HG03045 (cell line): ENCODE measurements around the gene ZNF451.

Experiments used
- ATAC-seq: cut with Tn5 transposase; IDR thresholded peaks from one replicate; pipeline ENCODE4 v1.9.1; 2021; ENCODE audit warnings: mild to moderate bottlenecking, moderate library complexity; ENCODE audit not compliant: unreplicated experiment

ZNF451 gene

DNA sequence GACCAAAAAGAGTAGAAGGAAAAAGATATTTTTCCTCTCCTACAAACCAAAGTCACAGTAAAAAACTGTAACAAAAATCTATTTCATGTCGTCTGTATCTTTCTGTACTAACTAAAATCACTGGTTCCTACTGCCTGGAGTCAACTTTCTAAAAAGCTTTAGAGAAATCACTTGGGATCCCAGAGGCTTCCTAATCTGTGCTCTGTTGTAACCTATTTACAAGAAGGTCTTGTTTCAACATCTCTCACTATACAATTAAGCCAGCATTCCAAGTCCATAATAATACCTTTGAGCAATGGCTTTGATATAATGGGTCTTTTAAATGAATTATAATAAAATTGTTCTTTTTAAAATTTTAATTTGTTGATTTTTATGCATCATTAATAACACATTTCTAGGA, 111.7 kb downstream of the ZNF451 start:
- ATAC-seq, result no peak

DNA sequence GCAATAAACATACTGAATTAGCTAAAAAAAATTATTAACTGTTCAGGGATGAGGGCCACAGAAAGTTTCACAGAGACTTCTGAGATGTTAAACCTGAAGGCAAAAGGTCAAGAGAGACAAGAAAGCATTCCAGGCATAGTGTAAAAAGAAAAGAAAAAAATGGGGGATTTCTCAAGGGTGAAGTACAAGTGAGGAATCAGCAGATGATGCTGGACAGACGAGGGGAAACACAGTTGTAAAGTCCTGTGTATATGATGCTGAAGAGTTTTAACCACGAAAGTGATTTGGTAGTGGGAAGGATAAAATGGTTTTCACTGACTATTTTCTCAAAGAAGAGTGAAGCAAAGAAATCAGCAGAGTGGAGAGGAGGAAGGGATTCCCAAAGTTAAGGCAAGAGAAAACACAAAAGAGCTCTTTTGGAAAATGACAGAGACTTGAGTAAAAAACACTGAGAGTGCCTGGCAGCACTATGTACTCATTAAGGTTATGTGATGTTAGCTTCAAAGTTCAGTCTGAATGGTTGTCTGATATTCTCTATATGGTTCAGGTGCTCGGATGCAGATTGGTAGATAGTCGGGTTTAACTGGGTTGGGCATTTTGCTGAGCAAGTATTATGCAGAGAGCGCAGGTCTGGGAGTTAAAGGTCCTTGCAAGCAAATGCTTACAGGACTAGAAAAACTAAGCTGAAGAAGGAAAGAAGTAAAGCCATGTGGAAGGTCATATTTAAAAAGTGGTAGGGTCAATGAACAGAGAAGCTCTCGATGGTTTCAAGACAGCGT, 115.8 kb downstream of the ZNF451 start:
- ATAC-seq, result no peak

DNA sequence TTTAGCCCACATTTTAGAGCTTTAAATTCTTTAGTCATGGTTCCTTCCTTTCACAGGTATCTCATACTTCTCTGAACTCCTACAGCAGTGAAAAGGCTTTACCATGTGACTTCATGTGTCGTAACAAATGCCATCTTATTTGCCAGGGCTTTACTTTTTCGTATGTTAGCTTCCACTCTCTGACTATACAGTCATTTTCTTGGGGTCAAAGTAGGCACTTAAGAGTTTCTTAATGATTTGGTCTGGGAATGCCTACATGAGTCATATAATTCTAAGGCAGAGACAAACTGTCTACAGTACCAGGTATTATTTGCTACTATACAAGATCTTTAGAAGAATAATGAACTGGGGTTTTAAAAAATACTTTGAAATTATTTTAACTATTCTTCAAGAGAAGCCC, 117.2 kb downstream of the ZNF451 start:
- ATAC-seq, result no peak

DNA sequence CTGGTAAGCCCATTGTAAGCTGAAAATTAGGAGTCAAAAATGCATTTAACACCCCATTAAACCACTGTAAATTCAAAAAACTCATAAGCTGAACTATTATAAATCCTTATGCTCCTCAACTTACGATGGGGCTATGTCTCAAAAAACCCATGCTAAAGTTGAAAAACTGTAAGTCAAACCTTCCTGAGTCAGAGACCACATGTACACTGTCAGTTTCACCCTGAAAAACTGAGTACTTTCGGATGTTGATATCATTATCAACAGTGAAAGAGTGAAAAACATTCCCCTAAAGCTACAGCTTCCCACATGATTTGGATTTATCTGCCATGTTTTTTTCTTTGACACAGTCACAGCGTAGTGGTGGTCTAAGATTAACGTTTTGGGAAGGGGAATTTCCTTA, 117.9 kb downstream of the ZNF451 start:
- no peak for ATAC-seq

DNA sequence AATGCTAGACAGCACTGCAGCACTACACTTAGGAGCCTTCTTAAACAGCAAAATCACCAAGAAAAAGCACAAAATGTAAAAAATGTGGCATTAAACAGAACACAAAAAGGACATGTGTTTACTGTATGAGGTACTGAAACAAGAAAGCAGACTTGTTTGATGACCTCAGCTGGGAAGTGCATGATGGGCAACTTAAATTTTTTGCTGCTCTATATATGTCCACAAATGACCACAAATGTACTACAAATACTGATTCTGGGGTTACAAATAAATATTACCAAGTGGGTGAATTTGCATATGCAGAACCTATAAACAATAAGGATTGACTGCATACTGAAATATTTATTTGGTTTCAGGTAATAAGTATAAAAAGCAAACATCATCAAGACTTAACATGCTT, 119.0 kb downstream of the ZNF451 start:
- ATAC-seq, result no peak

DNA sequence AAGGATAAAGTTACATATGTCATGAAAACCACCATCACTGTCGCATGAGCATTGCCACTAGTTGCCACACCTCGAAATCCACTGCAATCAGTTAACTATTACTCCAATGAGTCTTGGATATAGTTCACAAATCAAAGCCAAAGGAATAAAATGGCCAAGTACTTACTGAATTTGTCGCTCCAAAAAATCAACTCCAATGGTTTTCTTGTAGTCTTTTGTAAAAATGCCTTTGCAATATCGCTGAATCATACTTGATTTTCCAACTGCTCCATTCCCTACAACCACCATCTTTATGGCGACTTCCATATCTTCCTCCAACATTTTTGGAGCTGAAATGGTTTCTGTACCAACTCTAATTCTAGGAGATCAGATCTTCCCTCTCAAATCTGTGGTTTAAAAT, 120.1 kb downstream of the ZNF451 start:
- no peak for ATAC-seq

DNA sequence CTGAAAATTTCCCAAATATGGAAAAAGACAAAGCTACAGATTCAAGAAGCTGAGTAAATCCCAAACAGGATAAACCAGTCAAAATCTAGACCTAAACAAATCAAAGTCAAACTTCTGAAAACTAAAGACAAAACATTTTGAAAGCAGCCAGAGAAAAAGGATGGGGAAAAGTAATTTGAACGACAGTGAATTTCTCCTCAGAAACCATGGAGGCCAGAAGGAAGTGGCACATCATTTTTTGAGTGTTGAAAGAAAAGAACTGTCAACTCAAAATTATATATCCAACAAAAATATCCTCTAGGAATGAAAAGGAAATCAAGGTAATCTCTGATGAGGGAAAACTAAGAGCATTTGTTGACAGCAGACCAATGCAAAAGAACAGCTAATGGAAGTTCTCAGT, 125.3 kb downstream of the ZNF451 start:
- ATAC-seq, result no peak

DNA sequence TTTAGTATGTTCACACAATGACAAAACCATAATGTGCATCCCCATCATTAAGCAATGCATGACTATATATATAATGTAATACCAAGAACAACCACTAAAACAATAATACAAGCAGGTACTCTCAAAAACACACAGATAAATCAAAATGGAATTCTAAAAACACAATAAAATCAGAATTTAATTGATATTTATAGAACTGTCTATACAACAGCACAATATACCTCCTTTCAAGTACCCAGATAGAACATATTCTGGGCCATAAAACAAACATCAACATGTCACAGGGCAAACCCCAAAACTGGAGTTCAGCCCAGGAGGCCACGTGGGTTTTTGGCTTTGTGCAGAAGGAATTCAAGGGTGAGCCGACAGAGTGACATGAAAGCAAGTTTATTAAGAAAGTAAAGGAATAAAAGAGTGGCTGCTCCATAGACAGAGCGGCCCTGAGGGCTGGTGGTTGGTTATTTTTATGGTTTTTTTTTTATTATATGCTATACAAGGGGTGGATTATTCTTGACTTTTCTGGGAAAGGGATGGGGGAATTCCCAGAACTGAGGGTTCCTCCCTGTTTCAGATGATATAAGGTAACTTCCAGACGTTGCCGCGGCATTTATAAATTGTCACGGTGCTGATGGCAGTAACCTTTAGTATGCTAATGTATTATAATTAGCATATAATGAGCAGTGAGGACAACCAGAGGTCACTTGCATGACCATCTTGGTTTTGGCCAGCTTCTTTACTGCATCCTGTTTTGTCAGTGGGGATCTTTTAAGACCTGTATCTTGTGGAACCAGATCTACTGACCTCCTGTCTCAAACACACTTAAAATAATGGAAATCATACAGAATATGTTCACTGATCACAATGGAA, 126.5 kb downstream of the ZNF451 start:
- ATAC-seq, result no peak

DNA sequence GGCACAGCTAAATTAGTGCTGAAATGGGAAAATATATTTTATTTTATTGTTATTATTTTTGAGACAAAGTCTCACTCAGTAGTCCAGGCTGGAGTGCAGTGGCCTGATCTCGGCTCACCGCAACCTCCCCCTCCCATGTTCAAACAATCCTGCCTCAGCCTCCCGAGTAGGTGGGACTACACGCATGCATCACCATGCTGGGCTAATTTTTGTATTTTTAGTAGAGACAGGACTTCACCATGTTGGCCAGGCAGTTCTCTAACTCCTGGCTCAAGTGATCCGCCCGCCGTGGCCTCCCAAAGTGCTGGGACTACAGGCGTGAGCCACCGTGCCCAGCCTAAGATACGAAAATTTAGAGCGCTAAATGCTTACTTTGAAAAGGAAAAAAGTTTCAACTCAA, 127.3 kb downstream of the ZNF451 start:
- ATAC-seq, result no peak
